IPS DF 4.7 (cell line): ENCODE results near the gene PRAC1.

Experiments
- DNase-seq: peaks from one replicate; pipeline ENCODE4 v3.0.0-alpha.2; 2013; ENCODE audit warnings: low spot score; ENCODE audit errors: extremely low read depth

The PRAC1 gene

DNA sequence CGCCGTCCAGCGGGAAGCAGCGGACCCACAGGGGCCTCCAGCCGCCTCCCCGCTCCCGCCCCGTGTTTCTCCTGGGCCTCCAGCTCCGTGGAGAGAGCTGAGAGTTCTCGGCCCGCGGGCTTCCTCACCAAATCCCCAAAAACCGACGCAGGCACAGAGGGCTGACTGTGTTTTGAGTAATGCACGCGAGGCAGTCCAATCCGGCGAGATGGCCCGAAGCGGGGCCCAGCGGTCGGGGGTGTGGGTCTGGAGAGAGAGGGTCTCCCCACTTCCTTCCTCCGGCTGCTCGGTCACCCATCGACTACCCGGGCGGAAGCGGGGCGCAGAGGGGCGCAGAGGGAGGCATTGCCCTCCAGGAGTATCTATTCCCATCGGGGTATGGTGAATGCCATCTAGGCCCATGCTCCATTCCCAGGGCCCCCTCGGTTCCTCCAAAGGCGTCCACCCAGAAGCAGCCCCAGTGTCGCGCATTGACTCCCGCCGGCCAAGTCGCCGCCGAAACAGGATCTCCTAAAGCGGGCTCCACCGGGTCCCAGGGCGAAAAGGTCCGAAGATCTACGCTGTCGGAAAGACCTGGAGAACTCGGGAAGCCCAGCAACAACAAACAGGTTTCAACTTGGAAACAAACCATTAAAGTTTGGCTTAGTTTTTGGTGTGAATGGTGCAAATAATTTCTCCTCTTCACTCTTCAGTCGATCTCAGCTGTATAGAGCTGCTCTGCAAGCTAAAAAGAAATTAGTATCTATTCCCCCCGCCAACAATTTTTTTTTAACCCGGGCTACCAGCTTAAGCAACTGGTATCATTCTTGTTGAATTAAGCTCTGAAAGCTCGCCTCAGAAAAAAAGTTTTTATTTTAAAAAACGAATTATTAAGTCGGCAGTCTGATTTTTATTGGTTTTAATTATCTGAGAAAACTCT lies 25.4 kb upstream of the PRAC1 start:
- no peak for DNase-seq

DNA sequence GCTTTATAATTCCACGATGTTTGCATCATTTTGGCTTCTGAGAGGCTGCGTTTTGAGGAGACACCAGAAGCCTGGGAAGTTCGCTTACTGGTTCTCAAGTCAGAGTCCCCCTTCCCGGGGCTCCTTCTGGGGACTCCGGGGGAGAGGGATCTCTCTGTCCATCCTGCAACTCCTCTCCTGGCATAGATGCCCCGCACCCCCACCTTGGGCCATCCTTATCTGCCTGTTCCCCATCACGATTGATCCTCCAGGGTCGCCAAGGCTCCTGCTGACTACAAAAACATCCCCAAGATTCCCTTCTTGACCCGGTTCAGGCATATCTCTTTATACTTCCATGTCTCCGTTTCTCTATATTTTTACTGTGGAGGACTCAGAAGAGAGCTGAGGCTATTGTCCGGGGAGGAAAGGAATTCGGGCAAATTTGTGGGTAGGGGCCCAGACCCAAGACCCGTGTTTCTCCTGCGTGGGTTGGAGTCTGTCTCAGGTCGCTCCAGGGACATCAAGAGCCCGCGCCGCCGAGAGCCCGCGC lies 24.7 kb upstream of the PRAC1 start:
- DNase-seq: no peak

GRCh38 chr17:48745381-48746275 lies 23.3 kb upstream of the PRAC1 start:
- no peak for DNase-seq

- no peak for DNase-seq
These were observed 18.2 kb upstream of the PRAC1 start for GRCh38 chr17:48740537-48740936.

- DNase-seq: no peak
These were observed 16.6 kb upstream of the PRAC1 start for GRCh38 chr17:48738803-48739526.

GRCh38 chr17:48738424-48738802 lies 16.1 kb upstream of the PRAC1 start:
- DNase-seq: no peak

- no peak for DNase-seq
These were observed 15.2 kb upstream of the PRAC1 start for GRCh38 chr17:48737330-48738043.

DNA sequence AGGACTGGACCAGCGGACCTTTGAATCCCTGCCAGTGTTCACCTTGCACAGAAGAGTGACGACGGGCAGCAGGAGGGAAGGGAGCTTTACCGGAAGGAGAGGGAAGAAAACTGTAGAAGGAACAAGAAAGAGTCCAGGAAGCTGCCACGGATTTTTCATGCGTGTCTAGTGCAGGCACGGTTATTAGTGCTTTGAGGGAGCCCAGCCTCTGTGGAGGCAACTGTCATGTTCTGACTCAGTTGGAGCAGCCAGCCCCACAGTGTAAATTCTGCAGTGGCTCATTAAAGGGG lies 12.7 kb upstream of the PRAC1 start:
- DNase-seq: no peak

DNA sequence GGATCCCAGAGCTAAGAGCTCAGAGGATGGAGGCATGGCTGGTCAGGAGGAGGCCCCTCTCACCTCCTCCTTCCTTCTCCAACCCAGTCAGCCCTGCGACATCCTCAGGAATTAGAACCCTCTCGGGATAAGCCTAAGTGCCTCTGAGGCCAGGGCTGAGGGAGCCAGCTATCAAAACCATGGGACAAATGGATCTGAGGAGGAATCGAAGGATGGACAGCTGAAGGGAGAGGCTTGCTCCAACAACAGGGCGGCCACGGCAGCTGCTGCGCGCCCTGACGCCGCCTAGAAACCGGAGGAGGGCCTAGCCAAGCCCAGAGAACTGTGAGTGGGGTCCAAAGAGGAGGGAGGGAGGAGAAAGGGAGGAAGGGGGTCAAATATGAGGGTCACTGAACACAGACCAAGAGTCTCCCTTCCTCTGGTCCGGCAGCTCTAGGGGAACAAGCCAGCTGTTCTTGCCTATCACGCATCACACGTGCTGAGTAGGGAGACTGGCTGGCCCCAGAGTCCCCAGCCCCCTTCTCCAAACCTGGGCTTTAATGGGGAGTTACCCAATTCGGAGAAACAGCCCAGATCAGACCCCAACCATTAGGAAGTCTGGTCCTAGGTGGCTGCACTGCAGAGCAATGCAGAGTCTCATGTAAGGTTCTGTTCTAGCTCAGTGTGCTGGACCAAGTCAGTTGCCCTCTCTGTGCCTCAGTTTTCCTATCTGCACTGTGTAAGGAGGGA lies 12.2 kb upstream of the PRAC1 start:
- DNase-seq: no peak

GRCh38 chr17:48733632-48734328 lies 11.5 kb upstream of the PRAC1 start:
- DNase-seq: no peak

DNA sequence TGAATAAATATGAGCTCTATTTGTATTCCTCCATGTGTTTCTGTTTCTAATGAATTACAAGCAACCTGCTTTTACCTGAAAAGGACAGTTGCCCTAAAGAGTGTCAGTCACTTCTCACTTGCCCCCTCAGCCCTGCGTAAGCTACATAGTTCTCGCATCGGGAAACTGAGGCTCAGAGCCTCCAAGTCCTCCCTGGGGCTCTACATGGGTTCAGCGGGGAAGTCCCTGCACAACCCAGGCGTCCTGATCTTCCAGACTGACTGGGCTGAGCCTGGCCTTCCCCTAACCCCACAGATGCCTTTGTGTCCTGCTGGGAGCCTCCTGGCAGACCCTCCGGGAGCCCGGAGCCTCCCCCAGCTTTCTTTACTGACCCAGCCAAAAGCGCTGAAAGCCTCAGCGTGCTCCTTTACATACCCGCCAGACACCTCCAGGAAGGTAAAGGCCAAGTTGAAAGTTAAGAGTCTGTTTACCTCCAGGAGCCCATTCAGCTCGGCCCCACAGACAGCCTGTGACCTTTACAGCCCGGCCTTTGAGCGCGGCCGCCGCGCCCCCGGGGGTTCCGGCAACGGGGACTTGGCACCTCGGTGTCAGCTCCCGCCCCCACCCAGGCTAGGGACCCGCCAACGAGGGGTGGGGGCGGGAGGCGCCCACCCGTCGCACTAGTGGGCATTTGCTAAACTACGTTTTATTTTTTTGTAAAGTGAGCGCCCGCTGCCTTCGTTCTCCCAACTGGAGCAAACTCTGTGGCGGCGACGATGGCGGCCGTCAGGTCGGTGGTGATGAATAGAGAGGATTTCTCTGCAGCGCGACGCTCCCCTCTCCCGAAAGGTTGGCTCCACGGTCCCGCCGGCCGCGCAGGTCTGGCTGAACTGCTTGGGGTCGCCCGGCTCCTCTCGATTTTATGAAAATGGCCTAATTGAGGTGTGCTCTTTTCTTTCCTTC lies 10.6 kb upstream of the PRAC1 start:
- no peak for DNase-seq

GRCh38 chr17:48731355-48731754 lies 9.0 kb upstream of the PRAC1 start:
- no peak for DNase-seq

GRCh38 chr17:48730240-48730550 lies 7.9 kb upstream of the PRAC1 start:
- no peak for DNase-seq

GRCh38 chr17:48729335-48730239 lies 7.3 kb upstream of the PRAC1 start:
- DNase-seq: no peak

DNA sequence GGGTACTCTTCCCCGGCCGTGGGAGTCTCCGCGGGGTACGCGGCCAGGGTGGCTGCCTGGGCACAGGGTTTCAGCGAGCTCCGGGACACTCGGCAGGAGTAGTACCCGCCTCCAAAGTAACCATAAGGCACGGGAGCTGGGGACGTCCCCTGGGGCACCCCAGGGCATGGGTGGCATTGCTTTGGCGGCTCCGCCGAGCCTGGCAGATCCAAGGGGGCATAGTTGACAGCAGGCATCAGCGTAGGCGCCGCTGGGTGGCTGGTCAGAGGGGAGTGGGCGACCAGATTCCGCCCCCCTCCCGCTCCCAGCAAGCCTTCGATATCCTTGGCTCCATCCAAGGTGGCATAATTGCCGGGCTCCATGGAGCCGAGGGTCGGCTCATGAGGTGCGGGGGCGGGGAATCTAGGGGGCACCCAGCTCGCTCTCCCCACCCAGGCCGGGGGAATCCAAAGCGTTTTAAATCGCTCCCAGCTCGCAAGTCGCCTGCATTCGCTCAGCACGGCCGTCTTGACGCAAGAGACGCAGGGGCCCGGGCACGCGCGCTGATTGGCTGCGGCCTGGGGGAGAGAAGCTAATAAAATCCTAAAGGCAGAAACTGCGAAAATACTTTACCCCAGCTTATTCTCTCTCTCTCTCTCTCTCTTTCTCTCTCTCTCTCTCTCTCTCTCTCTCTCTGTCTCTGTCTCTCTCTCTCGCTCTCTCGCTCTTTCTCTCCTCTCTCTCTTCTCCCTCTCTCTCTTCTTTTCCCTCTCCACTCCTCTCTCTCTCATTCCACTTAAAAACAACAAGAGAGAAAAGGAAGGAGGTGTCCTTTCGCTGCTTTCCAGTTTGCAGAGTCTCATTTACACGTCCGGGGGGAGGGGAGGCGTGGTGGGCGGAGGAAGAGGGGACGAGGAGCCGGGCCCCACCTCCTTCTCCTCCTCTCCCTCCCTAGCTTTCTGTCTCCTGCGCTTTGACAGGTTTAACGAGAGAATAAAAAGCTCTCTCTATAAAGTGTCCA lies 6.2 kb upstream of the PRAC1 start, which contains the start of gene HOXB13:
TSS of gene HOXB13 (minus strand) at position 519 of the 1,000 bp plus-strand sequence. CDS start at position 362, 157 bp downstream.
- DNase-seq: no peak

DNA sequence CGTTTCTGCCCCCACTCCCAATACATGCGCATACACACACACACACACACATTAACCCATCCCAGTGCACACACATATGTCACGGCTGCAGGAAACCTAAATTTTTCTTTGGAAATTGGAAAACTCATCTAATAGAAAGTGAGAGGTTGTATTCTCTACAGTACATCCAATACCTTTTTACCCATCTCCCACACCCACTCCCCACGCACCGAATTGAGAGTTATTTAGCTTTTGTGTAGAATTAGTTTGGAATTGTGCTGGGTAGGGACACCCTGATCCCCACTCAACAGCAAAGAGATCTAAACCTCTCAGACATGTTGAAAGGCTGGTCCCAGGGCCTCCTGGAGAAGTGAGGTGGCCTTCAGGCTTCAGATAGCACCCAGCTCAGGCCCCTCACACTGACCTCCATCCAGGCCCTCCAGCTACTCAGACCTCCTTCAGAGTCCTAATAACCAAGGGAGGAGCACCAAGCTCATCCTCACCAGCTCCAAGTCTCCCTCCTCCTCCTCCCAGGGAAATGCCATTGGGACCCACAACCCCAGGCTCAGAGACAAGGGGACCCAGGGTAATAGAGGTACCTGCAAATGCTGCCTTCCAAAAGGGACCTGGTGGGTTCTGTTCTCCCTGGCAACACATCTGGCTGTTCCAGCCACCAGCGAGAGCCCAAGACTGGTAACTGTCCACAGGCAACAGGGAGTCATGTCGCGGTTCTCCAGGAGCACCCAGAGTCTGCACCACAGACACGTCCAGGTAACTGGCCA lies 5.3 kb upstream of the PRAC1 start:
- DNase-seq: no peak
